AG04449 (cell line): ENCODE results near the gene TIMM10.

Source experiments
- CTCF ChIA-PET: fragments of 350-600 bp; formaldehyde crosslinking; extraction: SDS; loops from one replicate; lab custom pipeline; 2021; ENCODE audit warnings: antibody characterized with exemption; lab: Yijun Ruan, JAX
- POLR2A ChIA-PET: fragments of 400-600, 350-600 bp; formaldehyde crosslinking; extraction: SDS; loops from one replicate; lab custom pipeline; 2020; ENCODE audit warnings: antibody characterized with exemption, inconsistent platforms; lab: Yijun Ruan, JAX
- DNase-seq: peaks from one replicate; pipeline ENCODE4 v3.0.0-alpha.2; 2010; ENCODE audit warnings: low read depth, low spot score
- H3K4me3 ChIP-seq: 2 replicates; pipeline ENCODE4 v1.5.1; 2011; ENCODE audit warnings: low read depth, mild to moderate bottlenecking, control low read depth, low read length
- CTCF ChIP-seq: IDR thresholded peaks from one replicate; pipeline ENCODE4 v1.5.1; 2011; ENCODE audit warnings: mild to moderate bottlenecking, moderate library complexity, low read length, control low read depth, inconsistent platforms; ENCODE audit not compliant: insufficient read depth; ENCODE audit errors: missing control alignments

The TIMM10 gene

GRCh38 chr11:57566905-57567514 is 36.5 kb upstream of the TIMM10 start:
- TF ChIP-seq CTCF = no peak
- H3K4me3 ChIP-seq = peak overlapping the region; percentile 89
- POLR2A ChIA-PET = interaction anchor here (0.5 to 2.1 kb wide), 5 partner anchors 20 to 165 kb away, joined by 3 to 12 read pairs (median 3); no protein-coding TSS in a partner anchor
- no peak for DNase-seq
- CTCF ChIA-PET = interaction anchor here (0.7 to 8.0 kb wide), 27 partner anchors 8 to 255 kb away, joined by 3 to 306 read pairs (median 6); partner anchors contain the start of gene SLC43A1

- peak overlapping the region; percentile 89 for H3K4me3 ChIP-seq
- CTCF ChIA-PET = interaction anchor here (0.6 to 8.0 kb wide), 7 partner anchors 9 to 222 kb away, joined by 3 to 306 read pairs (median 4); no protein-coding TSS in a partner anchor
- POLR2A ChIA-PET = interaction anchor here (0.5 kb wide), 1 partner anchor 98 kb away, joined by 3 read pairs; no protein-coding TSS in a partner anchor
- DNase-seq = no peak
- no peak for TF ChIP-seq CTCF
Observed at GRCh38 chr11:57566005-57566904, 35.7 kb upstream of the TIMM10 start.

- ChIA-PET POLR2A (no interaction called here), CTCF (interaction anchor here (0.7 to 2.6 kb wide), 4 partner anchors 15 to 82 kb away, joined by 3 to 7 read pairs (median 4); no protein-coding TSS in a partner anchor)
- no peak overlapping the region for H3K4me3 ChIP-seq
- DNase-seq = no peak
- TF ChIP-seq CTCF = no peak
Observed at GRCh38 chr11:57562596-57562995, 32.0 kb upstream of the TIMM10 start.

GRCh38 chr11:57560146-57560545 is 29.6 kb upstream of the TIMM10 start:
- H3K4me3 ChIP-seq = no peak overlapping the region
- ChIA-PET CTCF (interaction anchor here (1.5 to 3.5 kb wide), 2 partner anchors 9 to 102 kb away, joined by 8 to 29 read pairs; partner anchors contain the start of gene UBE2L6), POLR2A (no interaction called here)
- no peak for DNase-seq
- TF ChIP-seq CTCF = no peak

GRCh38 chr11:57556041-57556440 is 25.5 kb upstream of the TIMM10 start:
- DNase-seq = no peak
- no peak overlapping the region for H3K4me3 ChIP-seq
- ChIA-PET POLR2A (interaction anchor here (0.7 kb wide), 1 partner anchor 22 kb away, joined by 3 read pairs; no protein-coding TSS in a partner anchor), CTCF (interaction anchor here (1.1 to 2.1 kb wide), 3 partner anchors 12 to 213 kb away, joined by 3 to 11 read pairs (median 8); partner anchors contain the start of gene UBE2L6)
- TF ChIP-seq CTCF = no peak
